GM12874 (cell line): Measurements from ENCODE around the gene TTC34.

ENCODE experiments used
- CTCF ChIP-seq: IDR thresholded peaks from 2 replicates; pipeline ENCODE4 v1.5.1; 2011; ENCODE audit warnings: low read depth, mild to moderate bottlenecking, control low read depth, low read length, moderate library complexity; ENCODE audit not compliant: insufficient read depth

The TTC34 gene

GRCh38 chr1:2604844-2605508, 196.5 kb downstream of the TTC34 start:
- TF ChIP-seq CTCF, result no peak

DNA sequence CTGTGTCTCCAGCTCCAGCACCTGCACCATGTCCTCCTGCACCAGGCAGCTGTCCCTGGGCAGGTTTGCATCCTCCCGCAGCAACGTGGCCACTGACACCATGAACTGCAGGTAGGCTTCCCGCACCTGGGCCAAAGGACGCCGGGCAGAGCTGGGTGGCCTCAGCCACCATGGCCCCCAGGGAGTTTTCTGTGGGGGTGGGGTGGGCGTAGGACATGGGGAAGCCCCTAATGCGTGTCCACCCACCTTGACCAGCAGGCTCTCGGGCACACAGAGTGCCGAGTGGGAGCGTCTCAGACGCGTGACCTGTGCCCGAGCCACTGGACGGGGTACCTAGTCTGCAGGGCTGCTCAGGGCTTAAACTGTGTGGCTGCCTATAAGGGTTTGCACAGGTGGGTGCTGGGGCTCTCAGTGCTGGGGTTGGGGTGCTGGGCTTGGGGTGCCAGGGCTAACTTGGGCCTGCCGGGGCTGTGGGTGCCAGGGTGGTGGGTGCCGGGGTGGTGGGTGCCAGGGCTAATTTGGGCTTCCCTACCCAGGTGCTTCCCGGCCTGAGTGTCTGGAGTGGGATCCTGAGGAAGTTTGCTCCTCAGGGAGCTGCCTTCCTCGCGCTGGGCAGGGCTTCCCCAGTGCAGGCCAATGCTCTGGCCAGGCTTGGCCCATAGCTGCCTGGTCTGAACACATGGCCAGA, 197.2 kb downstream of the TTC34 start:
- no peak for TF ChIP-seq CTCF

DNA sequence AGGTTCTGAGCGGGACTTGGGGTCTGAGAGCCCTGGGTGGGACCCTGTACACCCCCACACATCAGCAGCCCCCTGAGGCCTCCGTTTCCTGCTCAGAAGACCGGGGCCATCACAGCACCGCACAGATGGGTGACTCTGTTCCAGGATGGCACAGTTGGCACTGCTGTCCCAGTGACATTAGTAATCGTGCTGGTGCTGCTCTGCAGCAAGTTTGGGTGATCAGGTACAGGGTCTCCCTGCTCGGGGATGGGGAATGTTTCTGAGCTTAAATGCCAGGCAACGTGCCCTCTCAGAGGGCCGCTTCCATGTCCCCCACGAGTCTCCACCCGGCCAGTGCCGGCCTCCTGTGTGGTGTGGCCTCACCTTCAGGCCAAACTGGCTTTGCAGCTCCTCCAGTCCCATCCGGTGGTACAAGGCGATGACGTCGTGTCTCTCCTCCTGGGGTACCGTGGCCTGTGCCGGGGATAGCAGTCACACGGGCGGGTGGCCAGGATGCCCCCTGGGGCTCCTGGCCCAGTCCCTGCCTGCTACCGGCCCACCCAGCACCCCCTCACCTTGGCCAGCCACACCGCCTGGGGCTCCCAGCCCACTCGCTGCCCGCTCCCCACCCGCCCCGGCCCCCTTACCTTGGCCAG, 197.9 kb downstream of the TTC34 start:
- TF ChIP-seq CTCF, result no peak

DNA sequence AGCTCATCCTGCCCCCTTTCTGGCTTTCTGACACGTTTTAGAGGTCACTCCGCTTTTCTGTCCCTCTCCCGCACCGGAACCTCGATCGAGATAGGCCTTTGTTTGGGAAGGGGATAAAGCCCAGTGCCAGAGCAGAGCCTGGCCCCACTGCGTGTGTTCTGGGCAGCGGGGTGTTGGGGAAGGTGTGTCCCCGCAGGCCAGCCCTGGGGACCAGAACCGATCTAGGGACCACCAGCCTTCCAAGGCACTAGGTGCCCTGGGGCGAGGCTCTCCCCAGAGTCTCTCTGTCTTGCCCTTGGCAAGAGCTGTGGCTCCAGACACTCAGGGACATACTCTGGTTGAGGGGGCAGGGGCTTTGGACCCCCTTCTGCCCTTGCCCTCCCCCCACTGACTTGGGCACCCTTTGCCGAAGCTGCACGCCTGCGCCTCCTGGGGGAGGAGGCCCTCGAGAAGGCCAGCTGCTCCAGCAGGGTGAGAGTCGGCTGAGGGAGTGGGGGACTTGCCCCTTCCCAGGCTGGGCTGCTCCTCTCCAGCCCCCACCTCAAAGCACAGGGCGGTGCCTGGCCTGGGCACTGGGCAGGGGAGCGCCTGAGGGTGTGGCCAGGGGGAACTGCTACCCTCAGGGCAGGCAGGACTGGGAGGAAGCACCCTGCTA, 198.5 kb downstream of the TTC34 start:
- TF ChIP-seq CTCF, result no peak

- TF ChIP-seq CTCF, result no peak
These were observed 199.1 kb downstream of the TTC34 start for GRCh38 chr1:2602311-2602835.

GRCh38 chr1:2601721-2602303, 199.7 kb downstream of the TTC34 start:
- TF ChIP-seq CTCF, result no peak
